Breast epithelium (tissue), 3 donors: ENCODE data around the gene SHROOM1.

Experiments used
- CTCF ChIP-seq, 3 donors: fragments of 450-650 bp; IDR thresholded peaks; one replicate each; pipeline ENCODE4 v1.5.1; 2016 to 2017; ENCODE audit warnings: antibody characterized with exemption in 3 of 3, mild to moderate bottlenecking in 3 of 3, moderate library complexity in 3 of 3
- POLR2A ChIP-seq: fragments of 450-650 bp; IDR thresholded peaks from one replicate; pipeline ENCODE4 v1.6.1; 2016; ENCODE audit warnings: antibody characterized with exemption, mild to moderate bottlenecking, moderate library complexity
- POLR2AphosphoS5 ChIP-seq, 3 donors: sonication (generic); formaldehyde crosslinking; IDR thresholded peaks; one replicate each; pipeline ENCODE4 v1.6.1; 2017; ENCODE audit warnings: antibody characterized with exemption in 3 of 3

GRCh38 chr5:132822650-132823480, 7.6 kb downstream of the SHROOM1 start:
- no peak for TF ChIP-seq CTCF (IDR thresholded peaks at IDR 0.05)
- TF ChIP-seq POLR2A, result no peak
- TF ChIP-seq POLR2AphosphoS5 (IDR thresholded peaks at IDR 0.05), result no peak
